PFSK-1 (cell line): ENCODE data around the gene SND1.

Experiments used
- FOXP2 ChIP-seq: optimal IDR thresholded peaks from 2 replicates; pipeline ENCODE3; 2011; ENCODE audit warnings: borderline replicate concordance, control low read depth, inconsistent platforms; ENCODE audit not compliant: insufficient read depth; ENCODE audit errors: extremely low read length, extremely low read depth
- POLR2AphosphoS5 ChIP-seq: IDR thresholded peaks from 2 replicates; pipeline ENCODE4 v1.6.1; 2012; ENCODE audit warnings: low read depth, mild to moderate bottlenecking, control low read depth, low read length, moderate library complexity
- SIN3A ChIP-seq: IDR thresholded peaks from 2 replicates; pipeline ENCODE4 v1.6.1; 2012; ENCODE audit warnings: mild to moderate bottlenecking, low read length, moderate library complexity, borderline replicate concordance; ENCODE audit not compliant: insufficient read depth
- TAF1 ChIP-seq: IDR thresholded peaks from 2 replicates; pipeline ENCODE4 v1.6.1; 2012; ENCODE audit warnings: low read length, control low read depth, borderline replicate concordance; ENCODE audit not compliant: insufficient read depth
- TF ChIP-seq, protein P1 (sequence below), 2 experiments: IDR thresholded peaks; 2 replicates each; pipeline versions ENCODE4 v1.6.1 to v1.8.0; 2011 to 2012; ENCODE audit warnings: low read depth in 2 of 2, low read length in 2 of 2, control low read depth in 1 of 2, inconsistent platforms in 1 of 2, mild to moderate bottlenecking in 1 of 2, moderate library complexity in 1 of 2; ENCODE audit not compliant: insufficient read depth in 1 of 2

GRCh38 chr7:127876393-127876792 is 224.4 kb downstream of the SND1 start:
- TF ChIP-seq TAF1 (no peak), POLR2AphosphoS5 (no peak), SIN3A (no peak), FOXP2 (no peak)
- TF ChIP-seq, protein P1, sequence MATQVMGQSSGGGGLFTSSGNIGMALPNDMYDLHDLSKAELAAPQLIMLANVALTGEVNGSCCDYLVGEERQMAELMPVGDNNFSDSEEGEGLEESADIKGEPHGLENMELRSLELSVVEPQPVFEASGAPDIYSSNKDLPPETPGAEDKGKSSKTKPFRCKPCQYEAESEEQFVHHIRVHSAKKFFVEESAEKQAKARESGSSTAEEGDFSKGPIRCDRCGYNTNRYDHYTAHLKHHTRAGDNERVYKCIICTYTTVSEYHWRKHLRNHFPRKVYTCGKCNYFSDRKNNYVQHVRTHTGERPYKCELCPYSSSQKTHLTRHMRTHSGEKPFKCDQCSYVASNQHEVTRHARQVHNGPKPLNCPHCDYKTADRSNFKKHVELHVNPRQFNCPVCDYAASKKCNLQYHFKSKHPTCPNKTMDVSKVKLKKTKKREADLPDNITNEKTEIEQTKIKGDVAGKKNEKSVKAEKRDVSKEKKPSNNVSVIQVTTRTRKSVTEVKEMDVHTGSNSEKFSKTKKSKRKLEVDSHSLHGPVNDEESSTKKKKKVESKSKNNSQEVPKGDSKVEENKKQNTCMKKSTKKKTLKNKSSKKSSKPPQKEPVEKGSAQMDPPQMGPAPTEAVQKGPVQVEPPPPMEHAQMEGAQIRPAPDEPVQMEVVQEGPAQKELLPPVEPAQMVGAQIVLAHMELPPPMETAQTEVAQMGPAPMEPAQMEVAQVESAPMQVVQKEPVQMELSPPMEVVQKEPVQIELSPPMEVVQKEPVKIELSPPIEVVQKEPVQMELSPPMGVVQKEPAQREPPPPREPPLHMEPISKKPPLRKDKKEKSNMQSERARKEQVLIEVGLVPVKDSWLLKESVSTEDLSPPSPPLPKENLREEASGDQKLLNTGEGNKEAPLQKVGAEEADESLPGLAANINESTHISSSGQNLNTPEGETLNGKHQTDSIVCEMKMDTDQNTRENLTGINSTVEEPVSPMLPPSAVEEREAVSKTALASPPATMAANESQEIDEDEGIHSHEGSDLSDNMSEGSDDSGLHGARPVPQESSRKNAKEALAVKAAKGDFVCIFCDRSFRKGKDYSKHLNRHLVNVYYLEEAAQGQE (IDR thresholded peaks at IDR 0.05; ENCODE audit: insufficient read depth in 1 of 2, low read depth in 2 of 2, low read length in 2 of 2): no peak
